GM20000 (cell line): ENCODE measurements around the gene GOLPH3.

Experiments used
- DNase-seq: peaks from one replicate; pipeline ENCODE4 v3.0.0; 2012; ENCODE audit warnings: low spot score
- CTCF ChIP-seq: IDR thresholded peaks from 2 replicates; pipeline ENCODE4 v1.5.1; 2012; ENCODE audit warnings: mild to moderate bottlenecking, control low read depth; ENCODE audit errors: extremely low read depth, missing control alignments

The GOLPH3 gene

GRCh38 chr5:32206053-32206452, 31.9 kb upstream of the GOLPH3 start:
- no peak for DNase-seq
- no peak for TF ChIP-seq CTCF

GRCh38 chr5:32202394-32202793, 28.3 kb upstream of the GOLPH3 start:
- no peak for DNase-seq
- TF ChIP-seq CTCF = no peak

- no peak for TF ChIP-seq CTCF
- DNase-seq = no peak
Observed at GRCh38 chr5:32201122-32201753, 27.1 kb upstream of the GOLPH3 start.

GRCh38 chr5:32197032-32197431, 22.9 kb upstream of the GOLPH3 start:
- no peak for TF ChIP-seq CTCF
- DNase-seq = no peak

GRCh38 chr5:32195265-32195664, 21.1 kb upstream of the GOLPH3 start:
- TF ChIP-seq CTCF = no peak
- DNase-seq = no peak

GRCh38 chr5:32193591-32193990, 19.5 kb upstream of the GOLPH3 start:
- no peak for TF ChIP-seq CTCF
- no peak for DNase-seq

GRCh38 chr5:32190095-32190494, 16.0 kb upstream of the GOLPH3 start:
- DNase-seq = no peak
- no peak for TF ChIP-seq CTCF
